Type B pancreatic cell (in vitro differentiated cells): ENCODE measurements around the gene NOL4L. TPM values are rescaled to one million over a fixed set of nuclear protein-coding genes. Genes with fewer than 3 reads are reported as not detected.

ENCODE experiments used
- DNase-seq: peaks from one replicate; pipeline ENCODE4 v3.0.0; 2021; ENCODE audit warnings: mixed read lengths; ENCODE audit not compliant: unreplicated experiment; ENCODE audit errors: extremely low spot score
- H3K27ac Mint-ChIP-seq: 2 replicates; pipeline ENCODE4 v1.8.0; 2021; ENCODE audit warnings: mild to moderate bottlenecking, mixed read lengths
- H3K27me3 Mint-ChIP-seq: 2 replicates; pipeline ENCODE4 v1.8.0; 2021; ENCODE audit warnings: mixed read lengths
- H3K36me3 Mint-ChIP-seq: 2 replicates; pipeline ENCODE4 v1.8.0; 2021; ENCODE audit warnings: mixed read lengths
- H3K4me1 Mint-ChIP-seq: one replicate; pipeline ENCODE4 v1.8.0; 2021; ENCODE audit warnings: mixed read lengths; ENCODE audit not compliant: unreplicated experiment
- H3K4me3 Mint-ChIP-seq: 2 replicates; pipeline ENCODE4 v1.8.0; 2021; ENCODE audit warnings: mild to moderate bottlenecking, mixed read lengths
- H3K9me3 Mint-ChIP-seq: 2 replicates; pipeline ENCODE4 v1.8.0; 2021; ENCODE audit warnings: mixed read lengths
- total RNA-seq: library from RNA; stranded (reverse); gene quantifications from 2 replicates; pipeline ENCODE4 v1.2.1, GENCODE V29; 2021; ENCODE audit warnings: low replicate concordance
- TF ChIP-seq, protein P1 (sequence below): fragments of 200-600 bp; sonication (generic); conservative IDR thresholded peaks from 2 replicates; pipeline ENCODE4 v1.5.0; 2021; ENCODE audit warnings: antibody characterized with exemption, mild to moderate bottlenecking

The NOL4L gene
- total RNA-seq, 1 donor from 2014 or later: 44.5 TPM

DNA sequence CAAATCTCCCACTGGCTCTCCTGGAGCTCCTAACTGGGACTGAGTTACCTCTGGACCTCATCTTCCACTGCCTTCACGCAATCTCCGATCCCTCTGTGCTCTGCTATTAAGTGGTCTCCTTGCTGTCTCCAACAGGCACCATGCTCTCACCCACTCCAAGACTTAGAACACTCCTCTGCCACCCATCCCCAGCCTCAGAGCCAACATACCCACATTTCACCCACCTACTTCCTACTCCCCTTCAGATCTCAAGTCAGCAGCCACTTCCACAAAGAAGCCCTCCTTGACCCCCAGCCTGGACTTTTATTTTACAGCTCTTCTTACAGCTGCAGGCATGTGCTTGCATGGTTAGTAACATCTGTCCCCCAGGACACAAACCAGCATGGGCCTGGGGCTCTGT, 29.6 kb upstream of the NOL4L start:
- H3K36me3 Mint-ChIP-seq: no peaks in the 10 kb centered on the region
- peaks cover 28% of the 10 kb centered on the region for H3K27me3 Mint-ChIP-seq
- no peaks in the 10 kb centered on the region for H3K9me3 Mint-ChIP-seq
- H3K27ac Mint-ChIP-seq: no peak overlapping the region
- H3K4me1 Mint-ChIP-seq: peaks cover 26% of the 10 kb centered on the region
- TF ChIP-seq, protein P1, sequence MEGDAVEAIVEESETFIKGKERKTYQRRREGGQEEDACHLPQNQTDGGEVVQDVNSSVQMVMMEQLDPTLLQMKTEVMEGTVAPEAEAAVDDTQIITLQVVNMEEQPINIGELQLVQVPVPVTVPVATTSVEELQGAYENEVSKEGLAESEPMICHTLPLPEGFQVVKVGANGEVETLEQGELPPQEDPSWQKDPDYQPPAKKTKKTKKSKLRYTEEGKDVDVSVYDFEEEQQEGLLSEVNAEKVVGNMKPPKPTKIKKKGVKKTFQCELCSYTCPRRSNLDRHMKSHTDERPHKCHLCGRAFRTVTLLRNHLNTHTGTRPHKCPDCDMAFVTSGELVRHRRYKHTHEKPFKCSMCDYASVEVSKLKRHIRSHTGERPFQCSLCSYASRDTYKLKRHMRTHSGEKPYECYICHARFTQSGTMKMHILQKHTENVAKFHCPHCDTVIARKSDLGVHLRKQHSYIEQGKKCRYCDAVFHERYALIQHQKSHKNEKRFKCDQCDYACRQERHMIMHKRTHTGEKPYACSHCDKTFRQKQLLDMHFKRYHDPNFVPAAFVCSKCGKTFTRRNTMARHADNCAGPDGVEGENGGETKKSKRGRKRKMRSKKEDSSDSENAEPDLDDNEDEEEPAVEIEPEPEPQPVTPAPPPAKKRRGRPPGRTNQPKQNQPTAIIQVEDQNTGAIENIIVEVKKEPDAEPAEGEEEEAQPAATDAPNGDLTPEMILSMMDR: no peak
- no peak overlapping the region for H3K4me3 Mint-ChIP-seq
- DNase-seq: no peak

DNA sequence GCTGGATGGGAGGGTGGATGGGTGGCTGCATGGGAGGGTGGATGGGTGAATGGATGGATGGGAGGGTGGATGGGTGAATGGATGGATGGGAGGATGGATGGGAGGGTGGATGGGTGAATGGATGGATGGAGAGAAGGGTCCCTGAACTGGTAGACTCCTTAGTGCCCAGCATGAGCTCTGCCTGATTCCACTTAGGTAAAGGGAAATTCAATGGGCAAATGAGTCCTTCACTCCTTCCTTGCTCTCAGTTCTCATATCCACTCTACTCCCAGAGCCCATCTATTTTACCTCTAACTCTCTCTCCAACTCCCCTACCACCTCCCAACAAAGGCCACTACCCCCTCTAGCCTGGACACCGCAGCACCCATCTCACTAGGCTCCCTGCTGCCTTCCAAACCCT, 29.2 kb upstream of the NOL4L start:
- DNase-seq: no peak
- peaks cover 25% of the 10 kb centered on the region for H3K27me3 Mint-ChIP-seq
- no peak overlapping the region for H3K27ac Mint-ChIP-seq
- no peaks in the 10 kb centered on the region for H3K36me3 Mint-ChIP-seq
- TF ChIP-seq, protein P1: no peak
- H3K9me3 Mint-ChIP-seq: no peaks in the 10 kb centered on the region
- H3K4me3 Mint-ChIP-seq: no peak overlapping the region
- H3K4me1 Mint-ChIP-seq: peaks cover 25% of the 10 kb centered on the region

DNA sequence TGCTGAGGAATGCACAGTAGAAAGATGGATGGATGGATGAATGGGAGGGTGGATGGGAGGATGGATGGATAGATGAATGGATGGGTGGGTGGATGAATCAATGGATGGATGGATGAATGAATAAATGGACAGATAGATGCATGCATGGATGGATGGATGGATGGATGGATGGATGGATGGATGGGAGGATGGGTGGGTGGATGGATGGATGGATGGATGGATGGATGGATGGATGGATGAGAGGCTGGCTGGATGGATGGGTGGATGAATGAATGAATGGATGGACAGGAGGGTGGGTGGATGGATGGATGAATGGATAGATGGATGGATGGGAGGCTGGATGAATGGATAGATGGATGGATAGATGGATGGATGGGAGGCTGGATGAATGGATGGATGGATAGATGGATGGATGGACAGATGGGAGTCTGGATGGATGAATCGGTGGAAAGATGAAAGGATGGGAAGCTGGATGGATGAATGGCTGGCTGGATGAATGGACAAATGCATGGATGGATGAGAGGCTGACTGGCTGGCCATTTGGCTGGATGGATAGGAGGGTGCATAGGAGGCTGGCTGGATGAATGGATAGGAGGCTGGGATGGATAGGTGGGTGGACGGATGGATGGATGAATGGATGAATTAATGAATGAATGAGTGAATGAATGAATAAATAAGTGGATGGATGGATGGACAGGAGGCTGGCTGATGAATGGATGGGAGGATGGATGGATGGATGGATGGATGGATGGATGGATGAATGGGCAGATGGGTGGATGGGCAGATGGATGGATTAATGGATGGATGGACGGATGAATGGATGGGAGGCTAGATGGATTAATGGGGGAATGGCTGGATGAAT, 28.3 kb upstream of the NOL4L start:
- Mint-ChIP-seq H3K36me3 (no peaks in the 10 kb centered on the region), H3K4me3 (no peak overlapping the region), H3K27me3 (peaks cover 28% of the 10 kb centered on the region), H3K9me3 (no peaks in the 10 kb centered on the region), H3K27ac (no peak overlapping the region), H3K4me1 (peaks cover 23% of the 10 kb centered on the region)
- no peak for DNase-seq
- TF ChIP-seq, protein P1: no peak

DNA sequence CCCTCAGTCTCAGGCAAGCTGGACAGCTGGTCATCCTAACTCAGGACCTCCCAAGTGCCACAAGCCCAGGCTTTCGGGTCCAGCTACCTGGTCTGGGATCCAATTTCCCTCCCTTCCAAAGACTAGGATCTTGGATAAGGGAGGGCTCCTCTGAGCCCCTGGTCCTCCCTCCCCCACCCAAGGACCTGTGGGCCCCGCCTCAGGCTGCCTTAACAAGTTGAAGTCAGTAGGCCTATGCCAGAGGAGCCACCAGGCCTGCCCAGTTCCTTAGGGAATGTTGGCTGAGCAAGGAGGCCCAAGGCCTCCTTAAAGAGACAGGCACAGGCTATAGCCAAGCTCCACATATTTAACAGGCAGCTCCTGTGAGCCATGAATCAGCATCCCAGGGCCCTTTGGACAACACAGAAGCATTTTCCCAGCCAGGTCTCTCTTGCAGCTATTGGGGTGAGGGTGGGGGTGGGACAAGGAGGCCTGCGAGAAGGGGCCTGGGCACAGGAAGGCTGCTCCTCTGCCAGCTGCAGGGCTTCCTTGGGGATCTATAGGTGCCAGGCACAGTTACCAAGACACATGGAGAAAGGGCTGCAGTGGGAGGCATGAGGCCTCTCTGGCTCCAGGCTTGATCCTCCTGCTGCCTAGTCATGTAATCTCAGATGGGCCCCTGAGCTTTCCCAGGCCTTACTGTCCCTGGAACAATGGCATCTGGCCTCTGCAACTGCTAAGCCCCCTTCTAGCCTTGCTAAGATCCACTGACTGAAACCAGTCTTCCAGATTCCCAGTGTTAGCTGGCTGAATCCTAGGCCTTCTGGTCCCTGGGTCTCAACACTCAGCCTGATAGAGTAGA, 27.4 kb upstream of the NOL4L start:
- H3K4me3 Mint-ChIP-seq: no peak overlapping the region
- TF ChIP-seq, protein P1: no peak
- peaks cover 23% of the 10 kb centered on the region for H3K4me1 Mint-ChIP-seq
- DNase-seq: no peak
- no peaks in the 10 kb centered on the region for H3K9me3 Mint-ChIP-seq
- H3K27ac Mint-ChIP-seq: no peak overlapping the region
- H3K36me3 Mint-ChIP-seq: no peaks in the 10 kb centered on the region
- peaks cover 31% of the 10 kb centered on the region for H3K27me3 Mint-ChIP-seq

DNA sequence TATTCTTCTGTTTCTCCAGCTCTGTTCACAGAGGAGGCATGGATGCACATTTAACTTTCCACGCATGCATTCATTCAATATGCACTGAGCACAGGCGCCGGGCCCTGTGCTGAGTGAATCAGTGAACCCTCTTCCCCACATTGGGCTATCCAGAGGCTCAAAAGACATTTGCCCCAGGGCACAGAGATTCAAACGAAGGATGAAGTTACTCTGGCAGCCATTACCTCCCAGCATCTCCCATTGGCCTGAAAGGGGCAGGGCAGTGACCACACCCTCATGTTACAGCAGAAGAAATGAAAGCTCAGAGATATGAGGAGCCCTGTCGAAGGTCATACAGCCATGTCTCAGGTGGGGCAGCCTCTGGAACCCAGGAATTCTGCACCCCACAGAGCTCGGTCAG, 26.7 kb upstream of the NOL4L start:
- no peaks in the 10 kb centered on the region for H3K36me3 Mint-ChIP-seq
- no peak for DNase-seq
- no peak overlapping the region for H3K4me3 Mint-ChIP-seq
- TF ChIP-seq, protein P1: no peak
- H3K4me1 Mint-ChIP-seq: peaks cover 23% of the 10 kb centered on the region
- H3K27ac Mint-ChIP-seq: no peak overlapping the region
- H3K27me3 Mint-ChIP-seq: peaks cover 31% of the 10 kb centered on the region
- H3K9me3 Mint-ChIP-seq: no peaks in the 10 kb centered on the region
